ENCODE results near the gene HIRA.

- no peak for TF ChIP-seq SPI1 (IDR thresholded peaks at IDR 0.05; ENCODE audit: borderline replicate concordance, low read depth, low read length)
- TF ChIP-seq FIP1L1 (IDR thresholded peaks at IDR 0.05; ENCODE audit: low read depth, low read length, poor library complexity, severe bottlenecking) = no peak
- TF ChIP-seq, protein P1, sequence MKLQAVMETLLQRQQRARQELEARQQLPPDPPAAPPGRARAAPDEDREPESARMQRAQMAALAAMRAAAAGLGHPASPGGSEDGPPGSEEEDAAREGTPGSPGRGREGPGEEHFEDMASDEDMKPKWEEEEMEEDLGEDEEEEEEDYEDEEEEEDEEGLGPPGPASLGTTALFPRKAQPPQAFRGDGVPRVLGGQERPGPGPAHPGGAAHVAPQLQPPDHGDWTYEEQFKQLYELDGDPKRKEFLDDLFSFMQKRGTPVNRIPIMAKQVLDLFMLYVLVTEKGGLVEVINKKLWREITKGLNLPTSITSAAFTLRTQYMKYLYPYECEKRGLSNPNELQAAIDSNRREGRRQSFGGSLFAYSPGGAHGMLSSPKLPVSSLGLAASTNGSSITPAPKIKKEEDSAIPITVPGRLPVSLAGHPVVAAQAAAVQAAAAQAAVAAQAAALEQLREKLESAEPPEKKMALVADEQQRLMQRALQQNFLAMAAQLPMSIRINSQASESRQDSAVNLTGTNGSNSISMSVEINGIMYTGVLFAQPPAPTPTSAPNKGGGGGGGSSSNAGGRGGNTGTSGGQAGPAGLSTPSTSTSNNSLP (IDR thresholded peaks at IDR 0.05; ENCODE audit: borderline replicate concordance, low read depth, low read length) = no peak
- TF ChIP-seq EZH2 (IDR thresholded peaks at IDR 0.05; ENCODE audit: borderline replicate concordance, low read depth, low read length) = no peak
- TF ChIP-seq POLR2AphosphoS5 (IDR thresholded peaks at IDR 0.05; ENCODE audit: control insufficient read depth, insufficient read depth, low read depth, low read length) = no peak
- TF ChIP-seq ATF6 (CRISPR knock-in tag; IDR thresholded peaks at IDR 0.05) = no peak
- no peak for TF ChIP-seq FOXK1 (CRISPR knock-in tag; IDR thresholded peaks at IDR 0.05; ENCODE audit: borderline replicate concordance)
- TF ChIP-seq POLR2A (conservative IDR thresholded peaks at IDR 0.05) = no peak
- TF ChIP-seq CEBPB (tag; IDR thresholded peaks at IDR 0.05) = no peak
- no peak for TF ChIP-seq RFX7 (CRISPR knock-in tag; IDR thresholded peaks at IDR 0.05)
These were observed 30.7 kb downstream of the HIRA start for GRCh38 chr22:19400881-19401280.
